IPS-NIHi11 (cell line): ENCODE results near the gene FAM240A.

Experiments
- DNase-seq: peaks from one replicate; pipeline ENCODE4 v3.0.0; 2012; ENCODE audit warnings: mixed read lengths, low spot score

FAM240A gene

GRCh38 chr3:46662771-46663551 is 50.6 kb downstream of the FAM240A start:
- DNase-seq = peak; percentile 6

- DNase-seq = peak; percentile 49
These were observed 51.3 kb downstream of the FAM240A start for GRCh38 chr3:46663591-46664135.

- DNase-seq = peak; percentile 3
These were observed 52.1 kb downstream of the FAM240A start for GRCh38 chr3:46664188-46664970.

- no peak for DNase-seq
These were observed 52.8 kb downstream of the FAM240A start for GRCh38 chr3:46664971-46665762.

- DNase-seq = peak; percentile 1
These were observed 53.6 kb downstream of the FAM240A start for GRCh38 chr3:46665763-46666452.

GRCh38 chr3:46666453-46666845 is 54.1 kb downstream of the FAM240A start:
- DNase-seq = peak; percentile 2

- DNase-seq = no peak
These were observed 54.8 kb downstream of the FAM240A start for GRCh38 chr3:46667061-46667621.

- DNase-seq = no peak
These were observed 55.3 kb downstream of the FAM240A start for GRCh38 chr3:46667657-46668056.

- DNase-seq = no peak
These were observed 55.8 kb downstream of the FAM240A start for GRCh38 chr3:46668116-46668515.

- no peak for DNase-seq
These were observed 56.3 kb downstream of the FAM240A start for GRCh38 chr3:46668591-46668990.

- no peak for DNase-seq
These were observed 57.1 kb downstream of the FAM240A start for GRCh38 chr3:46669191-46669999.

GRCh38 chr3:46670000-46670890 is 57.9 kb downstream of the FAM240A start:
- no peak for DNase-seq

GRCh38 chr3:46670891-46671427 is 58.6 kb downstream of the FAM240A start:
- DNase-seq = no peak

GRCh38 chr3:46671541-46672348 is 59.4 kb downstream of the FAM240A start:
- no peak for DNase-seq

GRCh38 chr3:46672349-46672695 is 60.0 kb downstream of the FAM240A start:
- no peak for DNase-seq

GRCh38 chr3:46673151-46674030 is 61.1 kb downstream of the FAM240A start:
- DNase-seq = no peak
